GM21529 (cell line): ENCODE measurements around the gene SCO2.
"Not testable (repeated sequence)": the region's sequence is repeated elsewhere in the genome, so short reads cannot be mapped to it uniquely, and the experiment has no call there.

Experiments used
- ATAC-seq: cut with Tn5 transposase; IDR thresholded peaks from one replicate; pipeline ENCODE4 v1.9.1; 2021; ENCODE audit not compliant: unreplicated experiment

SCO2 gene

DNA sequence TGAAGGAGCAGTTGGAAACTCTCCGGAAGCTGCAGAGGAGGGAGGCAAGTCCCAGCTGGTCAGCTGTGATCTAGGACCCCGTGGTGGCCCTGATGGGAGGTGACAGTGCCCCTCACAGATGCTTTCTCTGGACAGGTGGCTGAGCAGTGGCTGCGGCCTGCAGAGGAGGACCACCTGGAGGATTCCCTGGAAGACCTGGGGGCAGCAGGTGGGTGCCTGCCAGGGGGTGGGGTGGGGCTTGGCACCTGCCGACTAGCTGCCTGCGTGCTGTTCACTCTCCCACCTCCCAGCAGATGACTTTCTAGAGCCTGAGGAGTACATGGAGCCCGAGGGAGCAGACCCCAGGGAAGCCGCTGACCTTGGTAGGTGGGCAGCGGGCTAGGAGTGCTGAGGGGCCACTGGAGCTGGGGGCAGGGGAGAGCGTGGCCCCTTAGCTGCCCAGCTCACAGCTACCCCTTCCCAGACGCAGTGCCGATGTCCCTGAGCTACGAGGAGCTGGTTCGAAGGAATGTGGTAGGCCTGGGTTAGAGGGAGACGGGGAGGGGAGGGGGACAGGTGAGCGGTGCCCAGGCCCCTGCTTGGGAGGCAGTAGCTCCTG is 3.1 kb downstream of the SCO2 start:
- ATAC-seq: no peak

- ATAC-seq: no peak
Observed at GRCh38 chr22:50521710-50522109, 3.7 kb downstream of the SCO2 start.

DNA sequence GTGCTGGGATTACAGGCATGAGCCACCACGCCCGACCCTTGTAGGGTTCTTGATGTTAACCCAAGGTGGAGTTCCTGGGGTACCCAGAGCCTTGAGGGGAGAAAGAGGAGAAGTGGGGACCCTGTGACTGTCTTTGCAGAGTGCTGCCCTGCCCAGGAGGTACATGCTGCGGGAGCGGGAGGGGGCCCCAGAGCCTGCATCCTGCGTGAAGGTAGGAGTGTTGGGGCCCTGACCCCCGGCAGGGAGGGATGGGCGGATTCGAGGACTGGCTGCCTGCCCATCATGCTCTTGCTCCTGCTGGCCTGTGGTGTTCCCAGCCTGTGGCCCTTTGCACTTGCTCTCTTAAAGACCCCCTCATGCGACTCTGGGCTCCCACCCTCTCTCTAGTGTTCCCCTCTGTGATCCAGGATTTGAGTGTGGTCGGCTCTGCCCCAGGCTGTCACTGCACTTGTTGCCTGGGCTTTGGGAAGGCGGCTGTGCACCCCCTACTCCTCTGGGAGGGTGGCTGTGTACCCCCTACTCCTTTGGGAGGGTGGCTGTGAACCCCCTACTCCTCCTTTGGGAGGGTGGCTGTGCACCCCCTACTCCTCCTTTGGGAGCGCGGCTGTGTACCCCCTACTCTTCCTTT is 4.5 kb downstream of the SCO2 start:
- no peak for ATAC-seq

- ATAC-seq: not testable (repeated sequence)
Observed at GRCh38 chr22:50520184-50520583, 5.2 kb downstream of the SCO2 start.

DNA sequence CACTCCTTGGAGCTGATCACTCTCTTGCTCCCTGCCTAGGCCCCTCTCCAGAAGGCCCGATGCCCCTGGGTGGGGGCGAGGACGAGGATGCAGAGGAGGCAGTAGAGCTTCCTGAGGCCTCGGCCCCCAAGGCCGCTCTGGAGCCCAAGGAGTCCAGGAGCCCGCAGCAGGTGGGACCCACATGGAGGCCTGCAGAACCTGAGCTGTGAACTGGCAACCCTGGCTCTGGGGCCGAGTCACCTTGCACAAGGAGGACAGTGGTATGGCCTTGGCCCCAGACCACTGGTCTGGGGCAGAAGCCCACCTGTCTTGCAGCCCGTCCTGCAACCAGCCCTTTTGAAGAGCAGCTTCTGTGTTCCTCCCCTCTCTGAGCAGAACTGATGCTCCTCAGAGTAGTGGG is 6.2 kb downstream of the SCO2 start:
- ATAC-seq: no peak

DNA sequence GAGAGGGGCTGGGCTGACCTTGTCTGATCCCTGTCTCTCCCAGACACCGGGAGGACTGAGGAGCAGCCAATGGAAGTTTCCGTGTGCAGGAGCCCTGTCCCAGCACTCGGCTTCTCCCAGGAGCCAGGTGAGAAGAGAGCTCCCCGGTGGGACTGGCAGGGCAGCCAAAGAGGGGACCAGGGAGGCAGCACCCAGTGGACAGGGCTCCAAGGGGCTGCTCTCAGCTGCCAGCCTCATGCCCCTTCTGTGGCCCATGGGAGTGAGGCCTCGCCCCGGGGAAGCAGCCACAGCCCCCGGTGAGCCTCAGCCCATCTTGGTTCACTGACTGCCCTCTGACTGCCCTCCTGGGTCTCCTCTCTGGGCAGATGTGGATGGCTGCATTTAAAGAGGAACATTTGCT is 6.8 kb downstream of the SCO2 start:
- ATAC-seq: no peak

DNA sequence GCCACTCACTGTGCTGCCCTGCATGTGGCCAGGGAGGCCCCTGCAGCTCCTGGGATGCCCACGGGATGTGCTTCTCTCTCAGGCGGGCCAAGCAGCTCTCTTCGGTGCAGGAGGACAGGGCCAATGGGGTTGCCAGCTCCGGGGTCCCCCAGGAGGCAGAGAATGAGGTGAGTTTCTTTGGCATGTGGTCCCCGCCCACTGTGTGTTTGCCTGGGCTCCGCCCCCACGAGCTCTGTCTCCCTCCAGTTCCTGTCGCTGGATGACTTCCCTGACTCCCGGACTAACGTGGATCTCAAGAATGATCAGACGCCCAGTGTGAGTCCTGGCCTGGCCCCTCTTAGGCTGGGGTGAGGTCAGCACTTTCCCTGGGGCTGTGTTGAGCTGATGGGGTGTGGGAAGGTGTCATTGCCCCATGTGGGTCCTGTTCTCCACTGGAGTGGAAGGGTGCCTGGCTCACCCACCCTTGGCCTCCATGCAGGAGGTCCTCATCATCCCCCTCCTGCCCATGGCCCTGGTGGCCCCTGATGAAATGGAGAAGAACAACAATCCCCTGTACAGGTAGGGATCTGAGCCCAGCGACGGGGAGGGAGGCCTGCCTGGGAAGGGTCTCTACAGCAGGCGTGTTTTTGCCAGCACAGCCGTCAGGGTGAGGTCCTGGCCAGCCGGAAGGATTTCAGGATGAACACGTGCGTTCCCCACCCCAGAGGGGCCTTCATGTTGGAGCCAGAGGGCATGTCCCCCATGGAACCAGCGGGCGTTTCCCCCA is 7.7 kb downstream of the SCO2 start:
- no peak for ATAC-seq

DNA sequence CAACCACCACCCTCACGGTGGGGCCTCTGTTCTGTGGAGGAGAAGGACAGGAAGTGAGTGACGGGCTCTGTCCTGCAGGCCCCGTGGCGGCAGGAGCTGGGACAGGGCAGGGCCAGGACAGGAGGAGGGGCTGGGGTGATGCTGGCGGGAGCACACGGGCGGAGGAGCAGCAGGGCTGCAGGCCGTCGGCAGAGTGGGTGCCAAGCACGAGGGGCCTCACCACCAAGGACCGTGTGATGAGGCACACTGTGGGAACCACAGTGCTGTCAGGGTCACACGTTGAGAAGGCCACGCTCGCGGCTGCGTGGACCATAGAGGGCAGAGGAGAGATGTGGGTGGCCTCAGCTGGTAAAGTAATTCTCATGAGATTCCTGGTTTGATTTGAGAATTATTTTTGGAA is 8.5 kb downstream of the SCO2 start:
- ATAC-seq: no peak

DNA sequence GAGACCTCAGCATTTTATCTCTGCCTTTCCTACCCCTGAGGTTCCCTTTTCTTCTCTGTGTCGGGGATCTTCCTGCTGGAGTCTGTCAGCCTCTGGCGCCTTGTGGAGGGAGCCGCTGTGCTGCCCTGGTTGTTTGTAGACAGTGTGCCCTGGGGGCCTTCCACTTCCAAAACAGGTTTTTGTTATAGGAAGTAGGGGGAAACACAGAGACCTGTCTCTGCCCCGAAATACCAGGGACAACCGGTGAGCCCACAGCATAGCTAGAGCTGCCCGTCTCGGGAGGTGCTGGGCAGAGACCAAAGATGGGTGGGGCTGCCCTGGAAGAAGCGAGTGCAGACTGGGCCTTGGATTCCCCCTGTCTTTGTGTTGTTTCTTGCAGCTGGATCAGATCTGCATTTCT is 9.3 kb downstream of the SCO2 start:
- no peak for ATAC-seq

DNA sequence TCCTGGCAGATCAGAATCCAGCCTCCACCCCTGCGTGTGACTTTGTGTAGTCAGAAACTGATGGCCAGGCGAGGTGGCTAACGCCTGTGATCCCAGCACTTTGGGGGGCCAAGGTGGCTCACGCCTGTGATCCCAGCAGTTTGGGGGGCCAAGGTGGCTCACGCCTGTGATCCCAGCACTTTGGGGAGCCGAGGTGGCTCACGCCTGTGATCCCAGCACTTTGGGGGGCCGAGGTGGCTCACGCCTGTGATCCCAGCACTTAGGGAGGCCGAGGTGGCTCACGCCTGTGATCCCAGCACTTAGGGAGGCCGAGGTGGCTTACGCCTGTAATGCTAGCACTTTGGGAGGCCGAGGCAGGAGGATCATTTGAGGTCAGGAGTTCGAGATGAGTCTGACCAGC is 12.2 kb downstream of the SCO2 start:
- no peak for ATAC-seq

- no peak for ATAC-seq
Observed at GRCh38 chr22:50508897-50509296, 16.5 kb downstream of the SCO2 start.

- ATAC-seq: peak; percentile 58
Observed at GRCh38 chr22:50507991-50508884, 17.2 kb downstream of the SCO2 start, which contains the start of gene NCAPH2. NCAPH2 (plus strand) TSS chr22:50508224; CDS start chr22:50508338, 114 bp downstream.

GRCh38 chr22:50507421-50507990 is 17.9 kb downstream of the SCO2 start, which contains the start of gene LMF2:
LMF2 (minus strand) TSS chr22:50507702; CDS start chr22:50507675, 27 bp downstream.
- ATAC-seq: peak; percentile 55

DNA sequence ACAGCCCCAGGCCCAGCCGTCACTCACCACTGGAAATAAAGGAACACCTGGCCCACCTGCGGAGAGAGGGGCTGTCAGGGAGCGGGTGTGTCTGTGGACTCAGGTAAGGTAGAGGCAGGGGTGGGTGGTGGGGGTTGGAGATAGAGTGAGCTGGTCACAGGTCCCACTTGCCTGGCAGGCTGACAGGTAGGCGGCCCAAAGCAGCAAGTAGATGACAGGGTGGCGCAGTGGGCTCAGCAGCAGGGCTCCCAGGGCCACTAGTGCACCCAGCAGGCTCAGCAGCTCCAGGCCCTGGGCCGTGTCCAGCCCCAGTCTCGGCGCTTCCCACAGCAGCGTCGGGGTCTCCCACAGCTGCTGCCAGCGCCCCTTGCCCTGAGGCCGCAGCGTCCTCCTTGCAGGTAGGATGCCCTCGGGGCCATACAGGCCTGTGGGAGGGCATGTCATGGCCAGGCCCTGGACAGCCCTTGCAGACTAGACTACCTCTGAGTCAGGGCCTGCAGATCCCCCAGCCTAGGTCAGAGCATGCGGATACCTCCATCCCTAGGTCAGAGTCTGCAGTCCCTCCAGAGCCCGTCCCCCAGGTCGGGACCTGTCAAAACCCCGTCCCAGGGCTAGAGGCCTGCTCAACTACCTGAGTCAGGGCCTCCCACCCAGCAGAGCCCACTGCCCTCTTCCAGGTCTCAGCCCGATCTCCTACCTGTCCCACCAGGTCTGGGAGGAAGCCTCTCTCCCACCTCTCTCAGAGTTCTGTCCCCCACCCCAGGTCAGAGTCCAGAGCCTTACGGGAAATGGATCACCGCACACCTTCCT is 18.6 kb downstream of the SCO2 start:
- no peak for ATAC-seq

DNA sequence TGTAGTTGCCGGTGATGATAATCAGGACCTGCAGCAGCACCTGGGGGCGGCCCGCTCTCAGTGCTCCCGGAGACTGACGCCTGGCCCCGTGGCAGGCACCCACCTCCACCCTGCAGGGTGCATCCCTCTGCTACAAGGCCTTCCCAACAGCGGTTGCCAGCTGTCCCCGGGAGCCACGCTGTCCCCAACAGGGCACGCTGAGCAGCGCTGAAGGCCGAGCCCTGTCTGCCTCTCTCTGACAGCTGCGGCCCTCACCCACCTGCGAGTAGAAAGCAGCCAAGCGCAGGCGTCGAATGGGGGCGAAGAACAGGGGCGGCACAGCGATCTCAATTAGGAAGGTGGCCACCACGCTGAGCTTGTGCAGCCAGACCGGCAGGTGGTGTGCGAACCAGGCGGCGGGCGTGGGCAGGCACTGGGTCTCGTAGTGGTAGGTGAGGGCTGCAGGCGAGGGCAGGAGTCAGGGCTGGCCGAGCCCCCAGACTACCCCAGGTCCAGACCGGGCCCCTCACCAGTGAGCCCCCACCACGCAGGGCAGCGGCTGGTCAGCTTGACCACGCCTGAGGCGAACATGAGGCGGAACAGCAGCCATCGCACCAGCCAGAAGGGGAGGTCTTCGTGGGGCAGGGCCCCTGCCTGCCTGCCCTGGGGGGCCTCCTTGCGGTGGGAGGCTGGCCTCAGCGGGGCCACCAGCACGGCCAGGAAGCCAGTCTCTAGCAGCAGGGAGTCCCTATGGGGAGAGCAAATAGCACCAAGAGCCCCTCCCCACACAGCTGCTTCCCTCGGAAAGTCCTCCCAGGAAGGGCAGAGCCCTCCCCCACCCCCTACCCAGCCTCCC is 19.4 kb downstream of the SCO2 start:
- ATAC-seq: no peak

DNA sequence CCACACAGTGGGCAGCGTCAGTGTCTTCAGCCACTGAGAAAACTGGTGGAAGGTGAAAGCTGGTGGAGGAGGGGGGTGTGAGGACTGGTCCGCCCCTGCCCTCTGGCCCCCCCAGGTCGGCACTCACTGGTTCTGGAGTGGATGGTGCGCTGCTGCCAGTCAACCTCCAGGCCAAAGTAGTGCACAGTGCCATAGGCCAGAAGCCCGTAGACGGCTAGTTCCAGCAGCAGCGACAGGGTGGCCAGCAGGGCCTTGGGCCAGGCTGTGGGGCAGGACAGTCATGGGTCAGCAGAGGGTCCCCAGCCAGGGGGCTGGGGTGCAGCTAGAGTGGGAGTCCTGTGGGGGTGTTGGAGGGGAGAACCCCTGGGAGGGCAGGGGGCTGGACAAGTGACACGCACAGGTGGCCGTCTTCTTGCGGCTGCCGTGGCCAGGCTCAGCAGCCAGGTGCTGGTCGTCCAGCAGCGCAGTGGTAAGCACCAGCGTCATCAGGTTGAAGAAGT is 20.1 kb downstream of the SCO2 start:
- no peak for ATAC-seq

GRCh38 chr22:50504369-50505211 is 20.8 kb downstream of the SCO2 start:
- no peak for ATAC-seq
